Heart right ventricle (tissue), 16 donors: ENCODE data around the gene EGR2. TPM values are rescaled to one million over a fixed set of nuclear protein-coding genes. Genes with fewer than 3 reads are reported as not detected.
A peak's percentile ranks its signal among the peaks of the same experiment; 100 is the strongest.
"Not testable (repeated sequence)": the region's sequence is repeated elsewhere in the genome, so short reads cannot be mapped to it uniquely, and the experiment has no call there.

Source experiments
- ATAC-seq, 8 donors: fragments of 200-7000 bp; cut with Tn5 transposase; one replicate each; pipeline ENCODE4 v1.9.1; 2020; ENCODE audit warnings: mild to moderate bottlenecking in 8 of 8, moderate library complexity in 8 of 8, moderate number of reproducible peaks in 1 of 8
- DNase-seq, 2 donors: peaks; one replicate each; pipeline ENCODE4 v3.0.0-alpha.2; 2020
- H3K27ac ChIP-seq, 10 donors: fragments of 200-600 bp; sonication (generic) in 2 of 10; one replicate each; pipeline versions ENCODE4 v1.5.0 to v1.8.0; 2020 to 2022; ENCODE audit warnings: mild to moderate bottlenecking in 3 of 10
- H3K27me3 ChIP-seq, 7 donors: fragments of 200-600 bp; one replicate each; pipeline ENCODE4 v1.8.0; 2021 to 2022; ENCODE audit warnings: mild to moderate bottlenecking in 2 of 7
- H3K36me3 ChIP-seq, 9 donors: fragments of 200-600 bp; sonication (generic) in 1 of 9; one replicate each; pipeline versions ENCODE4 v1.5.0 to v1.8.0; 2020 to 2022; ENCODE audit warnings: mild to moderate bottlenecking in 2 of 9
- H3K4me1 ChIP-seq, 9 donors: fragments of 200-600 bp; sonication (generic) in 1 of 9; one replicate each; pipeline versions ENCODE4 v1.5.0 to v1.8.0; 2020 to 2022; ENCODE audit warnings: mild to moderate bottlenecking in 4 of 9
- H3K4me3 ChIP-seq, 10 donors: fragments of 200-600 bp; sonication (generic) in 2 of 10; one replicate each; pipeline versions ENCODE4 v1.5.0 to v1.8.0; 2020 to 2022; ENCODE audit warnings: mild to moderate bottlenecking in 7 of 10, moderate library complexity in 2 of 10
- H3K9me3 ChIP-seq, 11 donors: fragments of 200-600 bp in 10 of 11; sonication (generic) in 2 of 11; one replicate each; pipeline versions ENCODE4 v1.5.0 to v1.8.0; 2013 to 2022; ENCODE audit warnings: mild to moderate bottlenecking in 2 of 11, control low read depth in 1 of 11, moderate library complexity in 1 of 11
- WGBS, 2 donors: extraction: QIAGEN DNeasy Blood & Tissue Kit; methylation state at CpG; one replicate each; pipeline ENCODE4 v1.1.7; 2013; ENCODE audit warnings: inconsistent platforms in 1 of 2; 5-methylcytosine and 5-hydroxymethylcytosine counted together
- intact Hi-C, 10 donors: fragments of 100-400 bp; cut with DNase I; formaldehyde crosslinking; loops; one replicate each; pipeline versions ENCODE4 v1.11.1 to v1.14.2; 2022
- polyA plus RNA-seq, 2 donors: library from polyadenylated mRNA; stranded (reverse); fragments of 200-250 nt; gene quantifications; one replicate each; pipeline ENCODE4 v1.2.3, GENCODE V29; 2013
- total RNA-seq, 10 donors: library from RNA; stranded (reverse); fragmentation: NEBNext Ultra II Directional in 3 of 10; extraction: Animal tissue kit (Norgen Biotek cat#: 25700) in 3 of 10; gene quantifications; one replicate each; pipeline versions ENCODE4 v1.2.1 to v1.2.4, GENCODE V29; 2021 to 2023
- TF ChIP-seq, protein P1 (sequence below), 9 donors: fragments of 200-600 bp; sonication (generic) in 2 of 9; IDR thresholded peaks; one replicate each; pipeline versions ENCODE4 v1.5.0 to v1.8.0; 2021 to 2022; ENCODE audit warnings: antibody characterized with exemption in 9 of 9, mild to moderate bottlenecking in 5 of 9, moderate library complexity in 1 of 9
- donor health status: Arrhythmogenic right ventricular cardiomyopathy.
- donor health status: ischemic (EF 13 %, LVEDD 7.1; RV severe dilation, severe dysfunction).
- donor health status: healthy with polysubstance abuse.
- donor health status: DM: no; HTN: yes; CAD: no.
- donor health status: DM: no; HTN: no; CAD: no.
- donor health status: ischemic (EF 25% LVEDD 6.9; RV normal size, moderate dysfunction).
- donor health status: ischemic (EF 25% LVEDD 5.7; RV mildly dilated, moderate dysfunction).
- donor health status: healthy.
- donor health status: DM: yes; HTN: yes; CAD: no.
- donor health status: Ischemic cardiomyopathy.
- donor health status: ischemic (EF 35%, LVEDD 5.7; RV mildly dilated, moderate dysfunction).
- donor health status: nonischemic (EF 11% LVEDD 7.7; RV severe dilation, severe dysfunction).
- donor health status: DM: yes; HTN: yes; CAD: no.
- donor health status: PGD.
- donor health status: ischemic (EF 29% LVEDD 5.4; RV normal size, mild dysfunction).
- donor health status: nonischemic (EF 23%, LVEDD 6.1; RV moderate dilation, normal function).

Gene EGR2
- total and polyA plus RNA-seq, 12 donors: 0.49 to 19.3 (median 2.9) TPM

DNA sequence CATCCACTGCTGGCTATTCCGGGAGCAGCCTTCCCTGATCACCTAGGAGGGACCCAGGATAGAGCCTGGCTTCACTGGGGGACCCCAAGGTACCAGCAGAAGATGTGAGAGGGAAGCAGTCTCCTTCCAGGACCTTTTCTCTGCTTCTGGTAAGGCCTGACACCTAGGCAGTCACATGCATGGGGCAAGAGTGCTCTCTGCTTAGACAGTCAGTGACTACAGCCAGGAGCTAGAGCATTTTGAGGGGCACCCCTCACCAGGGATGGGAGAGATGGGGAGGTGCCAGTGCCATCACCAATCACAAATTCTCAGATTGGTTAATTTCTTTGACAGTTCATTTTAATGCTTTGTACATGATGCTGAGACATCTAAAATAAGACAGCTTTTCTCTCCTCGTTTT is 25.6 kb downstream of the EGR2 start:
- Histone ChIP-seq H3K4me1 (peaks cover 0 to 24% (median 0%) of the 10 kb centered on the region in 9 donors), H3K9me3 (peaks cover 0 to 11% (median 0%) of the 10 kb centered on the region in 11 donors), H3K27me3 (no peaks in the 10 kb centered on the region), H3K36me3 (no peaks in the 10 kb centered on the region), H3K4me3 (no peak overlapping the region), H3K27ac (no peak overlapping the region)
- no peak for ATAC-seq
- intact Hi-C loops: no loop called here
- DNase-seq: no peak
- TF ChIP-seq, protein P1, sequence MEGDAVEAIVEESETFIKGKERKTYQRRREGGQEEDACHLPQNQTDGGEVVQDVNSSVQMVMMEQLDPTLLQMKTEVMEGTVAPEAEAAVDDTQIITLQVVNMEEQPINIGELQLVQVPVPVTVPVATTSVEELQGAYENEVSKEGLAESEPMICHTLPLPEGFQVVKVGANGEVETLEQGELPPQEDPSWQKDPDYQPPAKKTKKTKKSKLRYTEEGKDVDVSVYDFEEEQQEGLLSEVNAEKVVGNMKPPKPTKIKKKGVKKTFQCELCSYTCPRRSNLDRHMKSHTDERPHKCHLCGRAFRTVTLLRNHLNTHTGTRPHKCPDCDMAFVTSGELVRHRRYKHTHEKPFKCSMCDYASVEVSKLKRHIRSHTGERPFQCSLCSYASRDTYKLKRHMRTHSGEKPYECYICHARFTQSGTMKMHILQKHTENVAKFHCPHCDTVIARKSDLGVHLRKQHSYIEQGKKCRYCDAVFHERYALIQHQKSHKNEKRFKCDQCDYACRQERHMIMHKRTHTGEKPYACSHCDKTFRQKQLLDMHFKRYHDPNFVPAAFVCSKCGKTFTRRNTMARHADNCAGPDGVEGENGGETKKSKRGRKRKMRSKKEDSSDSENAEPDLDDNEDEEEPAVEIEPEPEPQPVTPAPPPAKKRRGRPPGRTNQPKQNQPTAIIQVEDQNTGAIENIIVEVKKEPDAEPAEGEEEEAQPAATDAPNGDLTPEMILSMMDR (IDR thresholded peaks at IDR 0.05): no peak
- WGBS, 2 donors: 92 to 96% methylated on average over 2 of the region's 2 CpGs

DNA sequence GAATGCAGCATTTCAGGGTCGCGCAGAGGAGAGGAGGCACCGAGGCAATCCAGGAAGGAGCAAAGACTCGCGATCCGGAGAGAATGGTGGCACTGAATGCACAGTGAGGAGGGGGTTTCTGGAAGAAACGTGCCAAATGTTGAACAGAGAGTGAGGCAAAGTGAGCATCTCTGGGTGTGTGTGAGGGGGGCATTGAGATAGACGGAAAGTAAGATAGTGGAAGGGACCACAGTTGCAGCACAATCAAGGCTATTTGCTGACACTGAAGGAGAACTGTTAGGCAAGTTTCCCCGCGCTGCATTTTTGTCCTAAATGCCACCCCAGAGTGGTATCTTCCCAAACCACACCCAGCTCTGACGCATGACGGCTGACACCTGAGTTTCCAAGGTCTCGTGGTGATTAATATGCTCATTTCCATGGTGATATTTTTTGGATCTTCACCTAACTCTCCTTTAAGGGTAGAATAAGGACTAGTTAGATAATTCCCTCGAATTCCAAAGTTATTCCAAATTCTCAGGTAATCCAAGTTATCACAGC is 26.1 kb downstream of the EGR2 start:
- intact Hi-C loops: no loop called here
- H3K36me3 ChIP-seq: no peaks in the 10 kb centered on the region
- TF ChIP-seq, protein P1 (IDR thresholded peaks at IDR 0.05): no peak
- no peak for DNase-seq
- H3K4me1 ChIP-seq: peaks cover 0 to 21% (median 0%) of the 10 kb centered on the region in 9 donors
- 88% methylated on average over 14 of the region's 14 CpGs for WGBS, 2 donors
- H3K9me3 ChIP-seq: peaks cover 0 to 15% (median 0%) of the 10 kb centered on the region in 11 donors
- no peak for ATAC-seq
- no peak overlapping the region for H3K4me3 ChIP-seq
- H3K27ac ChIP-seq: peak overlapping the region in 1 of 10 donors; percentile 60
- H3K27me3 ChIP-seq: no peaks in the 10 kb centered on the region

DNA sequence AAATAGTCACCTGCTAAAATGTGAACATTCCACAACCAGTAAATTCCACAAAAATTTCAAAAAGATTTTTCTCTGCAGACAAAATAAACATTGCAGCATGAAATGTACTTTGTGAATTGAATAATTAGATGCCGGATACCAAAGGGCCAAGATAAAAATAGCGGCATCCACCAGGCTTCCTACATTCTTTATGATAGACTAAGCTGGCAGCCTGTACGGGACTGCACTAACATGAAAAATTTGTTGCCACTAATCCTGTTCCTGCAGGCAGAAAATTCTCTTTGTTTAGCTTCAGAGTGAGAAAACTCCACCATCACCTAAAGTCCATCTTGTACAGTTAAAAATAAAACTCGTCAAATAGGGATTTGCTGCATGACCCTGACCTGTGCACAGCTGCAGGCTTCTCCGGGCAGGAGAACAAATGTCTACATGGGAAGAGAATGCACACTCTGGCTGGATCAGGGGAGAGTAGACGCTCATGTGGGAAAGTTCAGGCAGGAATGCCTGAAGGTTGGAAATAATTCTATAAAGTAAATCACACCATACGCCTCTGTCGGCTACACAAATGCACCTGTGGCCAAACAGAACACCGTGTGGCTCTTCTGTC is 27.2 kb downstream of the EGR2 start:
- intact Hi-C loops: no loop called here
- H3K4me3 ChIP-seq: no peak overlapping the region
- no peak for DNase-seq
- TF ChIP-seq, protein P1 (IDR thresholded peaks at IDR 0.05): no peak
- H3K4me1 ChIP-seq: peaks cover 0 to 12% (median 0%) of the 10 kb centered on the region in 9 donors
- H3K27ac ChIP-seq: peak overlapping the region in 3 of 10 donors; percentile 1 to 60 (median 53)
- WGBS, 2 donors: 38 to 50% methylated on average over 9 of the region's 9 CpGs
- H3K9me3 ChIP-seq: peaks cover 0 to 25% (median 0%) of the 10 kb centered on the region in 11 donors
- no peaks in the 10 kb centered on the region for H3K27me3 ChIP-seq
- peak in 7 of 8 donors; percentile 41 to 81 (median 67) for ATAC-seq
- no peaks in the 10 kb centered on the region for H3K36me3 ChIP-seq

DNA sequence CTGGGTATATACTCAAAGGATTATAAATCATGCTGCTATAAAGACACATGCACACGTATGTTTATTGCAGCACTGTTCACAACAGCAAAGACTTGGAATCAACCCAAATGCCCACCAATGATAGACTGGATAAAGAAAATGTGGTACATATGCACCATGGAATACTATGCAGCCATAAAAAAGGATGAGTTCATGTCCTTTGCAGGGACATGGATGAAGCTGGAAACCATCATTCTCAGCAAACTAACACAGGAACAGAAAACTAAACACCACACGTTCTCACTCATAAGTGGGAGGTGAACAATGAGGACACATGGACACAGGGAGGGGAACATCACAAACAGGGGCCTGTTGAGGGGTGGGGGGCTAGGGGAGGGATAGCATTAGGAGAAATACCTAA is 27.9 kb downstream of the EGR2 start:
- not testable (repeated sequence) for DNase-seq, ATAC-seq

DNA sequence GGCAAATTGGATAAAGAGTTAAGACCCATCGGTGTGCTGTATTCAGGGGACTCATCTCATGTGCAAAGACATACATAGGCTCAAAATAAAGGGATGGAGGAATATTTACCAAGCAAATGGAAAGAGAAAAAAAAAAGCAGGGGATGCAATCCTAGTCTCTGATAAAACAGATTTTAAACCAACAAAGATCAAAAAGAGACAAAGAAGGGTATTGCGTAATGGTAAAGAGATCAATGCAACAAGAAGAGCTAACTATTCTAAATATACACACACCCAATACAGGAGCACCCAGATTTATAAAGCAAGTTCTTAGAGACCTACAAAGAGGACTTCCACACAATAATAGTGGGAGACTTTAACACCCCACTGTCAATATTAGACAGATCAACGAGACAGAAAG is 31.6 kb downstream of the EGR2 start:
- intact Hi-C loops, H3K27me3 ChIP-seq, ATAC-seq, H3K4me3 ChIP-seq, H3K36me3 ChIP-seq, H3K27ac ChIP-seq, DNase-seq: not testable (repeated sequence)
- WGBS, 2 donors: 94 to 98% methylated on average over 3 of the region's 3 CpGs
- Histone ChIP-seq H3K4me1 (peaks cover 0 to 11% (median 0%) of the 10 kb centered on the region in 9 donors), H3K9me3 (peaks cover 0 to 26% (median 0%) of the 10 kb centered on the region in 11 donors)

More for the DNA sequence above, 27.9 kb downstream of the EGR2 start:
- H3K4me3 ChIP-seq, intact Hi-C loops, H3K36me3 ChIP-seq, H3K27me3 ChIP-seq: not testable (repeated sequence)
- H3K27ac ChIP-seq: peak overlapping the region in 2 of 10 donors; percentile 1 to 60
- 87 to 90% methylated on average over 2 of the region's 2 CpGs for WGBS, 2 donors
- peaks cover 0 to 26% (median 0%) of the 10 kb centered on the region in 11 donors for H3K9me3 ChIP-seq
- peaks cover 0 to 12% (median 0%) of the 10 kb centered on the region in 9 donors for H3K4me1 ChIP-seq
